ENCODE data around the gene GLB1L3.

- peak in 1 of 3 donors; percentile 45 for TF ChIP-seq POLR2AphosphoS5 (IDR thresholded peaks at IDR 0.05)
- no peak for TF ChIP-seq CTCF (IDR thresholded peaks at IDR 0.05)
- no peak for TF ChIP-seq EP300 (IDR thresholded peaks at IDR 0.05; ENCODE audit: low read depth)
- TF ChIP-seq POLR2A (IDR thresholded peaks at IDR 0.05): no peak
Observed at GRCh38 chr11:134339756-134340155, 63.6 kb downstream of the GLB1L3 start.
